Testis (tissue), 3 donors: ENCODE results near the gene OXSR1. TPM values are rescaled to one million over a fixed set of nuclear protein-coding genes. Genes with fewer than 3 reads are reported as not detected.

Source experiments
- DNase-seq: peaks from one replicate; pipeline ENCODE4 v3.0.0-alpha.2; 2019
- H3K27ac ChIP-seq, 2 donors: fragments of 200-600 bp; sonication (generic); one replicate each; pipeline ENCODE4 v1.5.1; 2019
- H3K27me3 ChIP-seq: fragments of 200-600 bp; sonication (generic); one replicate; pipeline ENCODE4 v1.5.1; 2019
- H3K36me3 ChIP-seq: fragments of 200-600 bp; sonication (generic); one replicate; pipeline ENCODE4 v1.5.1; 2017; ENCODE audit warnings: low read depth; ENCODE audit errors: missing control alignments
- H3K4me1 ChIP-seq: fragments of 200-600 bp; sonication (generic); one replicate; pipeline ENCODE4 v1.5.1; 2019
- H3K4me3 ChIP-seq, 2 donors: fragments of 200-600 bp; sonication (generic); one replicate each; pipeline ENCODE4 v1.5.1; 2017 to 2019
- H3K9me3 ChIP-seq: fragments of 200-600 bp; sonication (generic); one replicate; pipeline ENCODE4 v1.5.1; 2017
- CTCF ChIP-seq, 3 experiments: fragments of 450-650 bp in 2 of 3; fragments of 200-600 bp in 1 of 3; sonication (generic) in 1 of 3; IDR thresholded peaks; one replicate each; pipeline ENCODE4 v1.5.1; 2016 to 2019; ENCODE audit warnings: antibody characterized with exemption in 3 of 3, mild to moderate bottlenecking in 2 of 3, moderate library complexity in 1 of 3
- POLR2A ChIP-seq: fragments of 450-650 bp; IDR thresholded peaks from one replicate; pipeline ENCODE4 v1.6.1; 2017; ENCODE audit warnings: antibody characterized with exemption, mild to moderate bottlenecking, moderate library complexity
- WGBS, 2 donors: methylation state at CpG; one replicate each; pipeline ENCODE4 v1.1.5; 2018; 5-methylcytosine and 5-hydroxymethylcytosine counted together
- intact Hi-C: fragments of 100-400 bp; cut with DNase I; formaldehyde crosslinking; loops from one replicate; pipeline ENCODE4 v1.15.1; 2023; ENCODE audit warnings: low total_unique reads
- polyA plus RNA-seq: library from polyadenylated mRNA; stranded (reverse); fragments of 350-450 nt; fragmentation: Illumina TruSeq; extraction: RNeasy Lipid Tissue Mini Kit (QIAGEN cat#74804); gene quantifications from one replicate; pipeline ENCODE4 v1.2.3, GENCODE V29; 2014; ENCODE audit warnings: low read depth, low replicate concordance; ENCODE audit not compliant: insufficient read depth
- total RNA-seq, 2 donors: library from RNA; depleted of rRNA; stranded (reverse); fragments of >200 nt; gene quantifications; one replicate each; pipeline ENCODE4 v1.2.3, GENCODE V29; 2016

The OXSR1 gene
- total and polyA plus RNA-seq, 3 donors from 2014 or later = 26.0 to 48.7 (median 39.7) TPM

GRCh38 chr3:38219609-38220197, 54.4 kb downstream of the OXSR1 start:
- no peak for TF ChIP-seq CTCF (IDR thresholded peaks at IDR 0.05)
- TF ChIP-seq POLR2A = no peak
- WGBS, 2 donors = 89 to 93% methylated on average over 3 of the region's 3 CpGs
- H3K9me3 ChIP-seq = no peaks in the 10 kb centered on the region
- no peaks in the 10 kb centered on the region for H3K4me1 ChIP-seq
- H3K4me3 ChIP-seq = no peak overlapping the region
- no peaks in the 10 kb centered on the region for H3K36me3 ChIP-seq
- DNase-seq = no peak
- H3K27me3 ChIP-seq = no peaks in the 10 kb centered on the region
- intact Hi-C loops = no loop called here
- H3K27ac ChIP-seq = no peak overlapping the region

- TF ChIP-seq POLR2A = no peak
- no peak for TF ChIP-seq CTCF (IDR thresholded peaks at IDR 0.05)
- H3K36me3 ChIP-seq = no peaks in the 10 kb centered on the region
- DNase-seq = no peak
- intact Hi-C loops = no loop called here
- H3K4me1 ChIP-seq = no peaks in the 10 kb centered on the region
- H3K4me3 ChIP-seq = no peak overlapping the region
- H3K27ac ChIP-seq = no peak overlapping the region
- H3K9me3 ChIP-seq = no peaks in the 10 kb centered on the region
- H3K27me3 ChIP-seq = no peaks in the 10 kb centered on the region
- WGBS, 2 donors = 88 to 96% methylated on average over 1 of the region's 1 CpG
These were observed 55.7 kb downstream of the OXSR1 start for GRCh38 chr3:38221005-38221404.

GRCh38 chr3:38222032-38222634, 56.8 kb downstream of the OXSR1 start:
- Histone ChIP-seq H3K36me3 (no peaks in the 10 kb centered on the region), H3K4me3 (no peak overlapping the region), H3K4me1 (no peaks in the 10 kb centered on the region), H3K27ac (no peak overlapping the region), H3K9me3 (no peaks in the 10 kb centered on the region), H3K27me3 (no peaks in the 10 kb centered on the region)
- TF ChIP-seq POLR2A = no peak
- no peak for TF ChIP-seq CTCF (IDR thresholded peaks at IDR 0.05)
- 60 to 82% methylated on average over 7 of the region's 7 CpGs for WGBS, 2 donors
- DNase-seq = no peak
- intact Hi-C loops = no loop called here

- no peak overlapping the region for H3K4me3 ChIP-seq
- no peaks in the 10 kb centered on the region for H3K4me1 ChIP-seq
- intact Hi-C loops = no loop called here
- H3K9me3 ChIP-seq = no peaks in the 10 kb centered on the region
- no peak overlapping the region for H3K27ac ChIP-seq
- DNase-seq = no peak
- no peaks in the 10 kb centered on the region for H3K27me3 ChIP-seq
- 93 to 95% methylated on average over 4 of the region's 4 CpGs for WGBS, 2 donors
- H3K36me3 ChIP-seq = no peaks in the 10 kb centered on the region
- TF ChIP-seq CTCF (IDR thresholded peaks at IDR 0.05) (no peak), POLR2A (no peak)
These were observed 59.0 kb downstream of the OXSR1 start for GRCh38 chr3:38224357-38224756.

GRCh38 chr3:38226273-38226672, 60.9 kb downstream of the OXSR1 start:
- no peaks in the 10 kb centered on the region for H3K4me1 ChIP-seq

More at GRCh38 chr3:38226273-38226672, 60.9 kb downstream of the OXSR1 start:
- intact Hi-C loops = no loop called here
- Histone ChIP-seq H3K4me3 (no peak overlapping the region), H3K9me3 (no peaks in the 10 kb centered on the region), H3K27ac (no peak overlapping the region), H3K36me3 (no peaks in the 10 kb centered on the region), H3K27me3 (no peaks in the 10 kb centered on the region)
- 89 to 97% methylated on average over 2 of the region's 2 CpGs for WGBS, 2 donors
- no peak for DNase-seq
- TF ChIP-seq POLR2A (no peak), CTCF (IDR thresholded peaks at IDR 0.05) (no peak)
